Epithelial cell of proximal tubule (primary cell): ENCODE measurements around the gene NEUROD2. TPM values are rescaled to one million over a fixed set of nuclear protein-coding genes. Genes with fewer than 3 reads are reported as not detected.
A peak's percentile ranks its signal among the peaks of the same experiment; 100 is the strongest.

Experiments
- DNase-seq: peaks from one replicate; pipeline ENCODE4 v3.0.0-alpha.2; 2011; ENCODE audit warnings: low read depth
- H3K4me3 ChIP-seq: 2 replicates; pipeline ENCODE4 v1.5.1; 2011; ENCODE audit warnings: low read depth, mild to moderate bottlenecking, low read length
- total RNA-seq: library from RNA; depleted of rRNA; stranded (reverse); fragments of >200 nt; gene quantifications from 2 replicates; pipeline ENCODE4 v1.2.3, GENCODE V29; 2015
- TF ChIP-seq, protein P1 (sequence below): conservative IDR thresholded peaks from 2 replicates; pipeline ENCODE4 v1.5.1; 2012; ENCODE audit warnings: low read depth, mild to moderate bottlenecking, low read length

The NEUROD2 gene
- total RNA-seq, 1 donor from 2014 or later: not detected

DNA sequence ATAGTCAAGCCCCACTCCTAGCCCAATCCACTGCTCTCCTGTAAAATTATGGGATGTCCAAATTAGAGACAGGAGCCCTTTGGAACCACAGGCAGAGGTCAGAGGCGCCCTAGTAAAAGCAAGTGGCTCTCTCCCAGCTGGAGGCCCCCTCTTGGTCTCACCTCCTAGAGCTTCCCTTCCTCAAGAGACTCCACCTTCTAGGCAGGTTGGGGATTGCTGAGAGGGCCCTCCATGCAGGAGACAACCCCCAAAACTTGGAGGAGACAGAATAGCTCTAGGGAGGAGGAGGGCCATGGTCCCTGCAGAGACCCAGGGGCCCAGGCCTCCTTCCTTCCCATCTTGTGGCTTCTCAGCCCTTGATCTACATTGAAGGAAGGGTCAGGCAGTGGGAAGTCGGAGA, 29.4 kb downstream of the NEUROD2 start:
- DNase-seq: no peak

DNA sequence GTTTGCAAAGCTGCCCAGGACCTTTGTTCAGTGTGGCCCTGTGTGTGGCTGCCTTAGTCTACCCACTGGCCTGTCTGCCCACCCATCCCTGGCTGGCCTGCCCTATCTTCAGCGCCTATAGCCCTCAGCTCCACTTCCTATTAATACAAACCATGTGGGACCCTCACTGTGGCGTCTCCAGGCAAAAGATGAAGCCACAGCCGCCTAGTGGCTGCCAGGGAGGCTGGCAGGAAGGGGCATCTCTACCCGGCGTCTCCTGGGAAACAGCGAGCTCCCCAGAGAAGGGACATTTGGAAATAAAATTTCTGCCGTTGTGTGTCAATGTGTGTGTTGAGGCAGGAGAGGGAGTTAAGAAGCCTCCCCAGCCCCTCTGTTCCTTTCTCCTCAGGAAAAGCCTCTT, 31.5 kb downstream of the NEUROD2 start:
- TF ChIP-seq, protein P1, sequence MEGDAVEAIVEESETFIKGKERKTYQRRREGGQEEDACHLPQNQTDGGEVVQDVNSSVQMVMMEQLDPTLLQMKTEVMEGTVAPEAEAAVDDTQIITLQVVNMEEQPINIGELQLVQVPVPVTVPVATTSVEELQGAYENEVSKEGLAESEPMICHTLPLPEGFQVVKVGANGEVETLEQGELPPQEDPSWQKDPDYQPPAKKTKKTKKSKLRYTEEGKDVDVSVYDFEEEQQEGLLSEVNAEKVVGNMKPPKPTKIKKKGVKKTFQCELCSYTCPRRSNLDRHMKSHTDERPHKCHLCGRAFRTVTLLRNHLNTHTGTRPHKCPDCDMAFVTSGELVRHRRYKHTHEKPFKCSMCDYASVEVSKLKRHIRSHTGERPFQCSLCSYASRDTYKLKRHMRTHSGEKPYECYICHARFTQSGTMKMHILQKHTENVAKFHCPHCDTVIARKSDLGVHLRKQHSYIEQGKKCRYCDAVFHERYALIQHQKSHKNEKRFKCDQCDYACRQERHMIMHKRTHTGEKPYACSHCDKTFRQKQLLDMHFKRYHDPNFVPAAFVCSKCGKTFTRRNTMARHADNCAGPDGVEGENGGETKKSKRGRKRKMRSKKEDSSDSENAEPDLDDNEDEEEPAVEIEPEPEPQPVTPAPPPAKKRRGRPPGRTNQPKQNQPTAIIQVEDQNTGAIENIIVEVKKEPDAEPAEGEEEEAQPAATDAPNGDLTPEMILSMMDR: peak; percentile 47
- DNase-seq: no peak
- H3K4me3 ChIP-seq: no peak overlapping the region

More for the DNA sequence above, 29.4 kb downstream of the NEUROD2 start:
- TF ChIP-seq, protein P1: no peak
- no peak overlapping the region for H3K4me3 ChIP-seq

DNA sequence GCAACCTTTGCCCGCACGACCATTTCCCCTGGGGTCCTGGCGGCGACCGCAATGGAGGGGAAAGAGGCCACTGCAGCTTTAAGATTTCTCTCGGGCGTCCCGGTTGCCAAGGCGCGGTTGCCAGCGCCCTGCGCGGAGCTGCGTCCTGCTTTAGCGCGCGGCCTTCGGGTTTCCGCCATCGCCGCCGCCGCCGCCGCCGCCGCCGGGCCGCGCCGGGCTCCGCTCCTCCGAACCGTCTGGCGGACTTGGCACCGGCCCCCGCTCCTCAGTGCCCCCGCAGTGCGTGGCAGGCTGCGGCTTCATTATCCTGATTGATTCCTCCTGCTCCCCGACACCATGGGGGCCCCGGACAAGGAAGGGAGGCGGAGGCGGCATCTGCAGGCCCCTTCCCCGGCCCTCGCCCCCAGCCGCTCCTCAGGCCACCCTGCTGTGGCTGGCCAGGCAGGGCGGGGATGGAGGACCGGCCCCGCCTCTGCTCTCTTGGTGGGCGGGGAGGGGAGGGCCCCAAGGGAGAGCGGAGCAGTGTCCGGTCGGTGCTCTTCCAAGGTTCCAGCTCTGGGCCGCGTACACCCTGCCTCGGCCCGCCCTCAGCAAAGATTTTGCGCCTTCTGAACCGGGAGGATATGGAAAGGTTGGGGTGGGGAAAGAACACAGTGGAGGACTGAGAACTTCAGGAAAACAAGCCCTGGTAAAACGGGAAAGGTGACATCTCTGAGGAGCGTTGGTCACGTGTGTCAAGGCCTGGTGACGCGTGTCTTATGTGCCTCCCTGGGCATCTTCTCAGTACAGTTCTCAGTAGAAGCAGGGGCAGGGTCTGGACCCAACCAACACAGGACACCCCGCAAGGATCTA, 34.0 kb downstream of the NEUROD2 start:
- peak; percentile 3 for DNase-seq
- peak overlapping the region; percentile 64 for H3K4me3 ChIP-seq
- TF ChIP-seq, protein P1: no peak

DNA sequence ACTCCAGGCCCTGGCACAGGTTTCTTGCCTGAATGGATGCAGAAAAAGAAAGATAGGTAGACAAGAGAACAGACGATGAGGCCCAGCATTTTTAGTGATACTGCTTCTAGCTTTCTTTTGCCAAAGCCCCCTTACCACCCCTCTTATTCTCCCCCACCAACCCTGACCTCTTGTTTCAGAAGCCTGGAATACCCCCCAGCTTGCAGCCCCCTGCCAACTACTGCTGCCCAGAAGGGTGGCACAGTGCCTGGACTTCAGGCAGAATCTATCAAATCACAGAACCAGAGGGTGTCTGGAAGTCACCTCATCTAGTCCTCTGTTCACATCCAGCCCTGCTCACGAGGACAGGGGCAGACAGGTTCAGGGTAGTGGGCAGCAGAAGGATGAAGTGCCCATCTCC, 35.6 kb downstream of the NEUROD2 start:
- DNase-seq: no peak
- TF ChIP-seq, protein P1: no peak
- H3K4me3 ChIP-seq: no peak overlapping the region

DNA sequence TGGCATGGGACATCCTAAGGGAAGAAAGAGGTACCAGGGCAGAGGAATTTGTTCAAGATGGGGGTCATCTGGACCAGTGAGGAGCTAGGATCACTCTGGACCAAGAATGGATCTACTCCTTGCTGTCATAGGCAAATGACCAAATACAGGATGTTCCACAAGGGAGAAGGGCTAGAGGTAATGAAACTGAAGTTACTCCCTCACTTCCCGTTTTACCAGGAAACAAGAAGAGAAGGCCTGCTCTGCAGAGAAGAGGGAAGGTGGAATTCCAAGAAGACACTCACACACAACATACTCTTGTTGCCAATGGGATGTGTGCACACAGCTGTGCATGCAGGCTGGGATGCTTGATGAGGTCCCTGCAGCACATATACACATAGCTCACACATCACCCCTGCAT, 38.6 kb downstream of the NEUROD2 start:
- TF ChIP-seq, protein P1: no peak
- no peak overlapping the region for H3K4me3 ChIP-seq
- no peak for DNase-seq

DNA sequence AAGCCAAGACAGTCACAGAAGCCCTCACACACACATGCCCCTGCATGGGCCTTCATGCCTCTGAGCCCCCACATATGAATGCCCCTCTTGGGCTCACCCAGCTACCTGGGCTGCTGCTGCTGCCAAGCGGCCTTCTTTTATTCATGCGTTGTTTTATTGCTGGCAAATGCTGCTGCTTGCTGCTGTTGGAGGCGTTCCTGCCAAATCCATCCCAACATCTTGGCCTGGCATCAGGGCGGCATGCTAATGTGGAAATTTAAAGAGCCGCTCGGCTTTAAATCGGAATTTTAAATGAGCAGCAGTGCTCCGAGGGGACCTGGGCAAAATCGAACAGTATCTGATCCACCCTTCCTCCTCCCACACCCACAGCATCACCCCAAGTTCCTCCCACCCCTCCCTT, 39.0 kb downstream of the NEUROD2 start:
- DNase-seq: no peak
- no peak overlapping the region for H3K4me3 ChIP-seq
- TF ChIP-seq, protein P1: no peak
